Trophoblast cell (in vitro differentiated cells and primary cell): Measurements from ENCODE around the gene KLF15.

ENCODE experiments used
- DNase-seq, 2 donors: peaks; one replicate each; pipeline ENCODE4 v3.0.0-alpha.2; 2016
- H2AFZ ChIP-seq: 2 replicates; pipeline ENCODE4 v1.6.1; 2013; ENCODE audit warnings: low read length, moderate library complexity, mild to moderate bottlenecking; ENCODE audit not compliant: insufficient read depth, poor library complexity
- H2AK5ac ChIP-seq: 2 replicates; pipeline ENCODE4 v1.6.1; 2013; ENCODE audit warnings: mild to moderate bottlenecking, low read length
- H2BK120ac ChIP-seq: 2 replicates; pipeline ENCODE4 v1.6.1; 2013; ENCODE audit warnings: low read length, mild to moderate bottlenecking, moderate library complexity; ENCODE audit not compliant: insufficient read depth, poor library complexity
- H2BK12ac ChIP-seq: 2 replicates; pipeline ENCODE4 v1.6.1; 2013; ENCODE audit warnings: mild to moderate bottlenecking, low read length, moderate library complexity
- H2BK5ac ChIP-seq: 2 replicates; pipeline ENCODE4 v1.6.1; 2013; ENCODE audit warnings: low read length, low read depth, moderate library complexity, mild to moderate bottlenecking; ENCODE audit not compliant: poor library complexity
- H3K14ac ChIP-seq: 2 replicates; pipeline ENCODE4 v1.6.1; 2013; ENCODE audit warnings: mild to moderate bottlenecking, low read length
- H3K18ac ChIP-seq: 2 replicates; pipeline ENCODE4 v1.6.1; 2013; ENCODE audit warnings: mild to moderate bottlenecking, low read length
- H3K23ac ChIP-seq: 2 replicates; pipeline ENCODE4 v1.6.1; 2013; ENCODE audit warnings: low read length
- H3K27ac ChIP-seq: 2 replicates; pipeline ENCODE4 v1.5.1; 2013; ENCODE audit warnings: low read depth, mild to moderate bottlenecking, inconsistent platforms, low read length, moderate library complexity
- H3K27me3 ChIP-seq: 2 replicates; pipeline ENCODE4 v1.6.1; 2013; ENCODE audit warnings: inconsistent platforms, mild to moderate bottlenecking, low read length, moderate library complexity; ENCODE audit not compliant: insufficient read depth
- H3K36me3 ChIP-seq, 2 experiments: 1 replicate in 1 of 2; 2 replicates in 1 of 2; pipeline ENCODE4 v1.6.1; 2013; ENCODE audit warnings: low read length in 2 of 2, mild to moderate bottlenecking in 2 of 2, moderate library complexity in 1 of 2; ENCODE audit not compliant: insufficient read depth in 2 of 2, control insufficient read depth in 1 of 2
- H3K4ac ChIP-seq: 2 replicates; pipeline ENCODE4 v1.6.1; 2013; ENCODE audit warnings: low read depth, mild to moderate bottlenecking, low read length, moderate library complexity
- H3K4me1 ChIP-seq, 2 experiments: 1 replicate in 1 of 2; 2 replicates in 1 of 2; pipeline ENCODE4 v1.6.1; 2013; ENCODE audit warnings: low read length in 2 of 2, mild to moderate bottlenecking in 2 of 2, moderate library complexity in 1 of 2; ENCODE audit not compliant: insufficient read depth in 2 of 2, control insufficient read depth in 1 of 2
- H3K4me2 ChIP-seq: 2 replicates; pipeline ENCODE4 v1.6.1; 2013; ENCODE audit warnings: inconsistent platforms, mild to moderate bottlenecking, low read length, moderate library complexity
- H3K4me3 ChIP-seq: 2 replicates; pipeline ENCODE4 v1.5.1; 2013; ENCODE audit warnings: mild to moderate bottlenecking, low read depth, low read length, inconsistent platforms
- H3K79me1 ChIP-seq: one replicate; pipeline ENCODE4 v1.6.1; 2013; ENCODE audit warnings: low read length
- H3K79me2 ChIP-seq: 2 replicates; pipeline ENCODE4 v1.6.1; 2013; ENCODE audit warnings: low read length, mild to moderate bottlenecking; ENCODE audit not compliant: control insufficient read depth, insufficient read depth, poor library complexity
- H3K9ac ChIP-seq: 2 replicates; pipeline ENCODE4 v1.6.1; 2013; ENCODE audit warnings: mild to moderate bottlenecking, low read length
- H3K9me3 ChIP-seq: 2 replicates; pipeline ENCODE4 v1.6.1; 2013; ENCODE audit warnings: low read depth, mild to moderate bottlenecking, control low read depth, inconsistent platforms, low read length; ENCODE audit not compliant: insufficient read depth
- H4K12ac ChIP-seq: 2 replicates; pipeline ENCODE4 v1.6.1; 2013; ENCODE audit warnings: low read depth, mild to moderate bottlenecking, low read length, moderate library complexity
- H4K8ac ChIP-seq: 2 replicates; pipeline ENCODE4 v1.6.1; 2013; ENCODE audit warnings: low read depth, mild to moderate bottlenecking, low read length, moderate library complexity
- H4K91ac ChIP-seq: one replicate; pipeline ENCODE4 v1.6.1; 2013; ENCODE audit warnings: low read depth, mild to moderate bottlenecking, low read length, moderate library complexity
- WGBS: extraction: QIAGEN DNeasy Blood & Tissue Kit; methylation state at CpG from one replicate; pipeline ENCODE4 v1.1.7; 2013; ENCODE audit warnings: missing lambda C conversion rate; ENCODE audit not compliant: insufficient read length, insufficient coverage; ENCODE audit errors: extremely low coverage; 5-methylcytosine and 5-hydroxymethylcytosine counted together

The KLF15 gene

GRCh38 chr3:126364130-126364695 is 7.0 kb upstream of the KLF15 start:
- no peak overlapping the region for H4K91ac ChIP-seq
- no peak overlapping the region for H3K23ac ChIP-seq
- no peak overlapping the region for H3K9ac ChIP-seq
- no peaks in the 10 kb centered on the region for H3K79me1 ChIP-seq
- H3K4me1 ChIP-seq: no peaks in the 10 kb centered on the region
- H2BK12ac ChIP-seq: no peak overlapping the region
- no peak overlapping the region for H3K27ac ChIP-seq
- H3K4me2 ChIP-seq: no peak overlapping the region
- H3K14ac ChIP-seq: no peak overlapping the region
- no peak overlapping the region for H2BK5ac ChIP-seq
- H2AK5ac ChIP-seq: no peak overlapping the region
- H4K8ac ChIP-seq: no peak overlapping the region
- WGBS: no CpG with 5 or more reads among the region's 9 CpGs
- H2AFZ ChIP-seq: no peak overlapping the region
- no peak overlapping the region for H2BK120ac ChIP-seq
- H3K36me3 ChIP-seq: no peaks in the 10 kb centered on the region
- no peak for DNase-seq
- H3K4me3 ChIP-seq: no peak overlapping the region
- H3K9me3 ChIP-seq: peaks cover 2% of the 10 kb centered on the region
- no peak overlapping the region for H4K12ac ChIP-seq
- no peak overlapping the region for H3K18ac ChIP-seq
- no peak overlapping the region for H3K4ac ChIP-seq
- no peaks in the 10 kb centered on the region for H3K79me2 ChIP-seq
- peaks cover 4% of the 10 kb centered on the region for H3K27me3 ChIP-seq

GRCh38 chr3:126361211-126361610 is 4.0 kb upstream of the KLF15 start:
- Histone ChIP-seq H3K79me1 (no peaks in the 10 kb centered on the region), H3K79me2 (no peaks in the 10 kb centered on the region), H3K4ac (no peak overlapping the region), H2BK120ac (no peak overlapping the region), H4K12ac (no peak overlapping the region), H3K14ac (no peak overlapping the region), H3K4me2 (no peak overlapping the region), H4K91ac (no peak overlapping the region), H2BK12ac (no peak overlapping the region), H3K4me3 (no peak overlapping the region), H4K8ac (no peak overlapping the region), H3K9me3 (peaks cover 4% of the 10 kb centered on the region), H3K27ac (no peak overlapping the region), H3K36me3 (no peaks in the 10 kb centered on the region), H3K18ac (no peak overlapping the region), H2AK5ac (no peak overlapping the region), H3K4me1 (peaks cover 3 to 6% of the 10 kb centered on the region in 2 experiments), H2AFZ (no peak overlapping the region), H2BK5ac (no peak overlapping the region), H3K23ac (no peak overlapping the region), H3K27me3 (peaks cover 10% of the 10 kb centered on the region), H3K9ac (no peak overlapping the region)
- DNase-seq: no peak
- WGBS: no CpG with 5 or more reads among the region's 9 CpGs

- Histone ChIP-seq H3K4me1 (peaks cover 7 to 8% of the 10 kb centered on the region in 2 experiments), H3K27me3 (peaks cover 10% of the 10 kb centered on the region), H3K79me1 (no peaks in the 10 kb centered on the region), H3K23ac (no peak overlapping the region), H2AFZ (no peak overlapping the region), H3K79me2 (no peaks in the 10 kb centered on the region), H3K4me2 (no peak overlapping the region), H3K18ac (no peak overlapping the region), H2BK120ac (no peak overlapping the region), H2AK5ac (no peak overlapping the region), H4K91ac (no peak overlapping the region), H4K12ac (no peak overlapping the region), H3K9me3 (peaks cover 4% of the 10 kb centered on the region), H2BK12ac (no peak overlapping the region), H3K27ac (no peak overlapping the region), H3K14ac (no peak overlapping the region), H3K4me3 (no peak overlapping the region), H2BK5ac (no peak overlapping the region), H3K36me3 (no peaks in the 10 kb centered on the region), H3K9ac (no peak overlapping the region), H4K8ac (no peak overlapping the region), H3K4ac (no peak overlapping the region)
- WGBS: no CpG with 5 or more reads among the region's 3 CpGs
- DNase-seq: no peak
Measured at GRCh38 chr3:126360714-126361060, 3.5 kb upstream of the KLF15 start.

- WGBS: no CpG with 5 or more reads among the region's 3 CpGs
- no peak overlapping the region for H4K8ac ChIP-seq
- no peak overlapping the region for H4K91ac ChIP-seq
- H2BK5ac ChIP-seq: no peak overlapping the region
- H2AFZ ChIP-seq: no peak overlapping the region
- H3K36me3 ChIP-seq: no peaks in the 10 kb centered on the region
- no peak for DNase-seq
- H3K18ac ChIP-seq: no peak overlapping the region
- H3K14ac ChIP-seq: no peak overlapping the region
- no peaks in the 10 kb centered on the region for H3K79me2 ChIP-seq
- H3K79me1 ChIP-seq: no peaks in the 10 kb centered on the region
- peak overlapping the region; percentile 1 for H3K23ac ChIP-seq
- peak overlapping the region; percentile 21 for H3K9ac ChIP-seq
- H3K27me3 ChIP-seq: peaks cover 10% of the 10 kb centered on the region
- no peak overlapping the region for H3K4me2 ChIP-seq
- peaks cover 7 to 8% of the 10 kb centered on the region in 2 experiments for H3K4me1 ChIP-seq
- H3K9me3 ChIP-seq: peaks cover 4% of the 10 kb centered on the region
- no peak overlapping the region for H4K12ac ChIP-seq
- no peak overlapping the region for H3K4ac ChIP-seq
- H3K27ac ChIP-seq: no peak overlapping the region
- H2AK5ac ChIP-seq: no peak overlapping the region
- no peak overlapping the region for H2BK120ac ChIP-seq
- no peak overlapping the region for H3K4me3 ChIP-seq
- H2BK12ac ChIP-seq: no peak overlapping the region
Measured at GRCh38 chr3:126360046-126360713, 3.0 kb upstream of the KLF15 start.
